Prostate gland (tissue), 2 donors: ENCODE results near the gene MAP6. TPM values are rescaled to one million over a fixed set of nuclear protein-coding genes. Genes with fewer than 3 reads are reported as not detected.

Source experiments
- DNase-seq: peaks from one replicate; pipeline ENCODE4 v3.0.0-alpha.2; 2019; ENCODE audit warnings: low spot score
- H3K27ac ChIP-seq, 2 donors: fragments of 200-600 bp; sonication (generic); 2 replicates each; pipeline ENCODE4 v1.5.1; 2017 to 2019
- H3K27me3 ChIP-seq: fragments of 200-600 bp; sonication (generic); replicated peaks from 2 replicates; pipeline ENCODE4 v1.5.1; 2019; ENCODE audit not compliant: insufficient read depth
- H3K36me3 ChIP-seq, 2 donors: fragments of 200-600 bp; sonication (generic); 1 replicate in 1 of 2; 2 replicates in 1 of 2; pipeline versions ENCODE4 v1.5.1 to v1.8.1; 2017 to 2019
- H3K4me1 ChIP-seq: fragments of 200-600 bp; sonication (generic); replicated peaks from 2 replicates; pipeline ENCODE4 v1.5.1; 2019
- H3K4me3 ChIP-seq, 2 donors: fragments of 200-600 bp; sonication (generic); 2 replicates each; pipeline ENCODE4 v1.5.1; 2017 to 2019
- H3K9me3 ChIP-seq: fragments of 200-600 bp; sonication (generic); 2 replicates; pipeline ENCODE4 v1.5.1; 2017
- CTCF ChIP-seq, 4 experiments: fragments of 200-600 bp in 2 of 4; fragments of 450-650 bp in 2 of 4; sonication (generic) in 2 of 4; IDR thresholded peaks; 1 replicate in 3 of 4; 2 replicates in 1 of 4; pipeline ENCODE4 v1.5.1; 2016 to 2019; ENCODE audit warnings: antibody characterized with exemption in 4 of 4, mild to moderate bottlenecking in 2 of 4, moderate library complexity in 2 of 4
- POLR2A ChIP-seq: fragments of 450-650 bp; IDR thresholded peaks from one replicate; pipeline ENCODE4 v1.6.1; 2016; ENCODE audit warnings: antibody characterized with exemption, mild to moderate bottlenecking
- POLR2AphosphoS5 ChIP-seq: sonication (generic); formaldehyde crosslinking; IDR thresholded peaks from one replicate; pipeline ENCODE4 v1.6.1; 2017; ENCODE audit warnings: antibody characterized with exemption
- WGBS: methylation state at CpG from one replicate; pipeline ENCODE4 v1.1.5; 2018; 5-methylcytosine and 5-hydroxymethylcytosine counted together
- intact Hi-C: fragments of 100-400 bp; cut with DNase I; formaldehyde crosslinking; loops from one replicate; pipeline ENCODE4 v1.14.2; 2022
- total RNA-seq, 2 donors: library from RNA; depleted of rRNA; stranded (reverse); fragments of >200 nt; gene quantifications; one replicate each; pipeline ENCODE4 v1.1.0, GENCODE V29; 2016

MAP6 gene
- total RNA-seq, 2 donors from 2014 or later = 15.8 to 21.5 TPM

- H3K4me1 ChIP-seq = no peaks in the 10 kb centered on the region
- 80% methylated on average over 6 of the region's 6 CpGs for WGBS
- intact Hi-C loops = no loop called here
These were observed 74.6 kb downstream of the MAP6 start for GRCh38 chr11:75594211-75594610.

GRCh38 chr11:75593286-75593915 is 75.4 kb downstream of the MAP6 start:
- intact Hi-C loops = no loop called here
- Histone ChIP-seq H3K9me3 (no peaks in the 10 kb centered on the region), H3K27ac (no peak overlapping the region), H3K4me1 (no peaks in the 10 kb centered on the region), H3K27me3 (no peaks in the 10 kb centered on the region), H3K36me3 (no peaks in the 10 kb centered on the region), H3K4me3 (no peak overlapping the region)
- no peak for DNase-seq
- 30% methylated on average over 2 of the region's 2 CpGs for WGBS
- TF ChIP-seq CTCF (IDR thresholded peaks at IDR 0.05) (no peak), POLR2AphosphoS5 (no peak), POLR2A (no peak)

More at GRCh38 chr11:75594211-75594610, 74.6 kb downstream of the MAP6 start:
- Histone ChIP-seq H3K9me3 (no peaks in the 10 kb centered on the region), H3K4me3 (no peak overlapping the region), H3K27me3 (no peaks in the 10 kb centered on the region), H3K36me3 (no peaks in the 10 kb centered on the region), H3K27ac (no peak overlapping the region)
- DNase-seq = no peak
- TF ChIP-seq POLR2A (no peak), POLR2AphosphoS5 (no peak), CTCF (IDR thresholded peaks at IDR 0.05) (no peak)

GRCh38 chr11:75592715-75593114 is 76.1 kb downstream of the MAP6 start:
- intact Hi-C loops = no loop called here
- 48% methylated on average over 2 of the region's 2 CpGs for WGBS
- no peak overlapping the region for H3K27ac ChIP-seq

GRCh38 chr11:75591966-75592365 is 76.9 kb downstream of the MAP6 start:
- no peak for DNase-seq
- no peak for TF ChIP-seq POLR2A
- TF ChIP-seq POLR2AphosphoS5 = no peak
- no peak for TF ChIP-seq CTCF (IDR thresholded peaks at IDR 0.05)
- Histone ChIP-seq H3K9me3 (no peaks in the 10 kb centered on the region), H3K4me3 (no peak overlapping the region), H3K27ac (no peak overlapping the region), H3K27me3 (no peaks in the 10 kb centered on the region), H3K36me3 (no peaks in the 10 kb centered on the region), H3K4me1 (no peaks in the 10 kb centered on the region)
- 80% methylated on average over 6 of the region's 6 CpGs for WGBS
- intact Hi-C loops = no loop called here

More at GRCh38 chr11:75592715-75593114, 76.1 kb downstream of the MAP6 start:
- H3K4me1 ChIP-seq = no peaks in the 10 kb centered on the region
- TF ChIP-seq POLR2A (no peak), CTCF (IDR thresholded peaks at IDR 0.05) (no peak)
- H3K4me3 ChIP-seq = no peak overlapping the region
- DNase-seq = no peak
- no peaks in the 10 kb centered on the region for H3K36me3 ChIP-seq
- H3K27me3 ChIP-seq = no peaks in the 10 kb centered on the region
- H3K9me3 ChIP-seq = no peaks in the 10 kb centered on the region

GRCh38 chr11:75591371-75591770 is 77.5 kb downstream of the MAP6 start:
- H3K36me3 ChIP-seq = no peaks in the 10 kb centered on the region
- H3K27ac ChIP-seq = no peak overlapping the region
- intact Hi-C loops = no loop called here
- no peak for TF ChIP-seq POLR2AphosphoS5
- TF ChIP-seq CTCF (IDR thresholded peaks at IDR 0.05) = no peak
- no peak for TF ChIP-seq POLR2A
- no peak for DNase-seq
- H3K4me3 ChIP-seq = no peak overlapping the region
- no peaks in the 10 kb centered on the region for H3K4me1 ChIP-seq
- H3K27me3 ChIP-seq = no peaks in the 10 kb centered on the region
- H3K9me3 ChIP-seq = no peaks in the 10 kb centered on the region
- 94% methylated on average over 8 of the region's 8 CpGs for WGBS
